Calu3 (cell line): Measurements from ENCODE around the gene MIAT. TPM values are rescaled to one million over a fixed set of nuclear protein-coding genes. Genes with fewer than 3 reads are reported as not detected.

ENCODE experiments used
- Bru-seq: library from RNA; stranded (reverse); fragments of 400-500 nt; gene quantifications from one replicate; lab custom pipeline; 2021; lab: Mats Ljungman, UMichigan
- BruChase-seq, 2 experiments: library from RNA; stranded (reverse); fragments of 400-500 nt; gene quantifications; one replicate each; lab custom pipeline; 2021; lab: Mats Ljungman, UMichigan
- BruUV-seq: library from RNA; stranded (reverse); fragments of 400-500 nt; replicated peaks from 2 replicates; lab custom pipeline; 2021; lab: Mats Ljungman, UMichigan
- CTCF ChIA-PET: fragments of 300-600 bp; sonication (Branson Sonifier 250); formaldehyde crosslinking; loops from one replicate; lab custom pipeline; 2022; ENCODE audit warnings: antibody characterized with exemption; lab: Charles Lee
- DNase-seq: peaks from one replicate; pipeline ENCODE4 v3.0.0; 2022
- H3K27ac Mint-ChIP-seq: one replicate; pipeline ENCODE4 v1.8.0; 2022; ENCODE audit warnings: mixed read lengths; ENCODE audit not compliant: unreplicated experiment
- H3K27me3 Mint-ChIP-seq: one replicate; pipeline ENCODE4 v1.8.0; 2022; ENCODE audit warnings: mixed read lengths; ENCODE audit not compliant: unreplicated experiment
- H3K36me3 Mint-ChIP-seq: one replicate; pipeline ENCODE4 v1.8.0; 2022; ENCODE audit warnings: mild to moderate bottlenecking, moderate library complexity, mixed read lengths; ENCODE audit not compliant: insufficient read depth, unreplicated experiment
- H3K4me1 Mint-ChIP-seq: one replicate; pipeline ENCODE4 v1.8.0; 2022; ENCODE audit warnings: mild to moderate bottlenecking, low read depth, mixed read lengths; ENCODE audit not compliant: unreplicated experiment
- H3K4me3 Mint-ChIP-seq: one replicate; pipeline ENCODE4 v1.8.0; 2022; ENCODE audit warnings: mild to moderate bottlenecking, low read depth, moderate library complexity, mixed read lengths; ENCODE audit not compliant: unreplicated experiment
- H3K9me3 Mint-ChIP-seq: one replicate; pipeline ENCODE4 v1.8.0; 2022; ENCODE audit warnings: low read depth, mixed read lengths; ENCODE audit not compliant: unreplicated experiment
- CTCF ChIP-seq: fragments of 200-600 bp; IDR thresholded peaks from one replicate; pipeline ENCODE4 v1.8.0; 2022; ENCODE audit warnings: antibody characterized with exemption; ENCODE audit not compliant: unreplicated experiment
- intact Hi-C: fragments of 100-400 bp; cut with micrococcal nuclease; formaldehyde crosslinking; loops from one replicate; pipeline ENCODE4 v1.10.0; 2022; ENCODE audit not compliant: unreplicated experiment
- long read RNA-seq: library from polyadenylated mRNA; stranded (forward); transcript quantifications from one replicate; pipeline ENCODE4 v2.0.0, GENCODE V29; 2022
- total RNA-seq: library from RNA; stranded (reverse); gene quantifications from 2 replicates; pipeline ENCODE4 v1.2.3, GENCODE V29; 2022

MIAT gene
- total RNA-seq (0.52 and 0.64 TPM in 2 replicates), Bru-seq, nascent RNA (percentile 34 among the genes with signal in this experiment), BruChase-seq, experiment 1, labeled RNA remaining after a 6-hour chase (percentile 32 among the genes with signal in this experiment), BruChase-seq, experiment 2, labeled RNA remaining after a 2-hour chase (percentile 30 among the genes with signal in this experiment)
- long read RNA-seq, result 0 reads

GRCh38 chr22:26656891-26657851 lies at the start of gene MIAT:
MIAT (plus strand) TSS chr22:26657588.
- peak within 1 kb of the TSS; percentile 17 for H3K4me3 Mint-ChIP-seq
- no TSS peak for BruUV-seq
- H3K9me3 Mint-ChIP-seq, result no peaks in the 10 kb centered on the region
- no peak within 1 kb of the TSS for H3K27ac Mint-ChIP-seq
- no peak for TF ChIP-seq CTCF
- no peak for DNase-seq
- intact Hi-C loops, result no loop called here
- H3K27me3 Mint-ChIP-seq, result peaks cover 91% of the 10 kb centered on the region
- peaks cover 21% of the 10 kb centered on the region for H3K4me1 Mint-ChIP-seq
- CTCF ChIA-PET, result no interaction called here
- no peaks in the 10 kb centered on the region for H3K36me3 Mint-ChIP-seq

GRCh38 chr22:26608129-26608528 lies 49.3 kb upstream of the MIAT start:
- Mint-ChIP-seq H3K4me1 (no peaks in the 10 kb centered on the region), H3K27me3 (peaks cover 60% of the 10 kb centered on the region), H3K27ac (no peak overlapping the region), H3K9me3 (no peaks in the 10 kb centered on the region), H3K4me3 (no peak overlapping the region), H3K36me3 (no peaks in the 10 kb centered on the region)
- no TSS peak for BruUV-seq
- CTCF ChIA-PET, result interaction anchor here (0.6 to 0.7 kb wide), 2 partner anchors 26 to 256 kb away, joined by 3 to 5 read pairs; no protein-coding TSS in a partner anchor
- no peak for DNase-seq
- TF ChIP-seq CTCF, result no peak
- intact Hi-C loops, result no loop called here

DNA sequence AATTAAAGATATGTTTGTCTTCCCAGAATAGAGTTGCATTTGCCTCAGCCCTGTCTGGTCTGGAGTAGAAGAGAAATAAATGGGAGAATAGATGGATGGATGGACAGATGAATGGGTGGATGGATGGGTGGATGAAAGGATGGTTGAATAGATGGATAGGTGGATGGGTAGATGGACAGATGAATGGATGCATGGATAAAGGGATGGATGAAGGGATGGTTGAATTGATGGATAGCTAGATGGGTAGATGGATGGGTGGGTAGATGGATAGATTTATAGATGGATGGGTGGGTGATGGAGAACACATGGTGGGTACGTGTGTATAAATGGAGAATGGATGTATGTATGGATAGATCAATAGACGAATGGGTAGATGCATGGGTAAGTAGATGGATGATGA lies 48.1 kb upstream of the MIAT start:
- H3K27ac Mint-ChIP-seq, result no peak overlapping the region
- H3K4me3 Mint-ChIP-seq, result no peak overlapping the region
- CTCF ChIA-PET, result interaction anchor here (0.5 kb wide), 1 partner anchor 89 kb away, joined by 3 read pairs; no protein-coding TSS in a partner anchor
- DNase-seq, result no peak
- H3K9me3 Mint-ChIP-seq, result no peaks in the 10 kb centered on the region
- intact Hi-C loops, result no loop called here
- H3K4me1 Mint-ChIP-seq, result no peaks in the 10 kb centered on the region
- no peak for TF ChIP-seq CTCF
- peaks cover 66% of the 10 kb centered on the region for H3K27me3 Mint-ChIP-seq
- no peaks in the 10 kb centered on the region for H3K36me3 Mint-ChIP-seq
- BruUV-seq, result no TSS peak

DNA sequence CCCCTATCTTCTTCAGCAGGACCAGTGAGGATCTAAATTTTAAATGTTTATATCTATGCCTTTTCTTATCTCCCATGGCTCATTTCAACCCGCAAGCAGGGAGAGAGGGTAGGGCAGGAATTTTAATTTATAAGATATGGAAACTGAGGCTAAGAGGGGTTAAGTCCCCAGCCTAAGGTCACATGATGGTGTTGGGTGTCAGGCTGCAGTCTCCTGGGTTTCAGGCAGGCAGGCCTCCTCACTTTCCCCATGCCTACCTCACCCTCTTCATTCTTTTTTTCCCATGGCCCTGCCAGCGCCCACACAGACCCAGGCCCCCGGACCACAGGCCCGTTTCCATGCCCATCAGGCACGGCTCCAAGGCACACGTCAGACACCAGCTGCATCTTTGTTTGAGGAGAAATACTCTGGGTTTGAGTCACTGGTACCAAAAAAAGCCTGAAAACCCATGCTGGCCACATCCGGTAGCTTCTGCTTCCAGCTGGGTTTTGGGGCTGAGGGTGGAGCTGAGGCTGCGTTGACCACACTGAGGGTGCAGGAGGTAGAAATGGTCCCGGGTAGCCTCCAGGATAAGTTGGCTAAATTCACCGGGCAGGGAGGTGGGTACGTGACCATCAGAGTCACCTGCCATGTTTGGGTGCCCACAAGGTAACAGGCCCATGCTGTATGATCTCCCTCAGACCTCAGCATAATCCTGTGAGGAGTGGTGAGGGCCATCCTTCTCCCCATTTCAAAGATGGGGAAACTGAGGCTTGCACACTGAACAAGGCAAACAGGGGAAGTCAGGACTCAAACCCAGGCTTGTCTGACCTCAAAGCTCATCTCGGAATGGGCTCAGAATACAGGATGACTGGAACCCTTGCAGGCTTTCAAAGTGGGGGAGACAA lies 47.1 kb upstream of the MIAT start:
- no peak overlapping the region for H3K27ac Mint-ChIP-seq
- no peak for TF ChIP-seq CTCF
- intact Hi-C loops, result no loop called here
- no peak overlapping the region for H3K4me3 Mint-ChIP-seq
- DNase-seq, result no peak
- no peaks in the 10 kb centered on the region for H3K4me1 Mint-ChIP-seq
- BruUV-seq, result no TSS peak
- no peaks in the 10 kb centered on the region for H3K9me3 Mint-ChIP-seq
- peaks cover 67% of the 10 kb centered on the region for H3K27me3 Mint-ChIP-seq
- H3K36me3 Mint-ChIP-seq, result no peaks in the 10 kb centered on the region
- CTCF ChIA-PET, result no interaction called here
